ENCODE measurements around the gene KMT2B.

- TF ChIP-seq CTCF (IDR thresholded peaks at IDR 0.05) (no peak), EZH2 (IDR thresholded peaks at IDR 0.05; ENCODE audit: borderline replicate concordance, insufficient read depth, low read depth, low read length, poor library complexity, severe bottlenecking) (no peak)
Measured at GRCh38 chr19:35746531-35746930, 28.7 kb downstream of the KMT2B start.
